OCI-LY1 (cell line): ENCODE results near the gene EFNA3.
A peak's percentile ranks its signal among the peaks of the same experiment; 100 is the strongest.

Experiments used
- H2AFZ ChIP-seq: fragments of 200-600 bp; sonication (generic), shearing (Covaris generic); 2 replicates; pipeline ENCODE4 v1.6.0; 2014; ENCODE audit warnings: antibody characterized with exemption, mild to moderate bottlenecking, low read length
- H3F3A ChIP-seq: fragments of 200-600 bp; sonication (generic), shearing (Covaris generic); 2 replicates; pipeline ENCODE4 v1.6.0; 2014; ENCODE audit warnings: mild to moderate bottlenecking, antibody characterized with exemption, low read length, moderate library complexity; ENCODE audit not compliant: insufficient read depth
- H3K27ac ChIP-seq: fragments of 200-600 bp; sonication (generic); 2 replicates; pipeline ENCODE4 v1.5.1; 2014; ENCODE audit warnings: low read length, mixed run types, mild to moderate bottlenecking, low read depth; ENCODE audit not compliant: poor library complexity, severe bottlenecking
- H3K27me3 ChIP-seq: fragments of 200-600 bp; sonication (generic); 2 replicates; pipeline ENCODE4 v1.6.0; 2014; ENCODE audit warnings: antibody characterized with exemption, mild to moderate bottlenecking, low read length, moderate library complexity; ENCODE audit not compliant: insufficient read depth
- H3K36me3 ChIP-seq: fragments of 200-600 bp; sonication (generic); 2 replicates; pipeline ENCODE4 v1.6.1; 2014; ENCODE audit warnings: mild to moderate bottlenecking, antibody characterized with exemption, low read length, moderate library complexity, mixed read lengths; ENCODE audit not compliant: insufficient read depth
- H3K4me1 ChIP-seq: fragments of 200-600 bp; sonication (generic); 2 replicates; pipeline ENCODE4 v1.5.1; 2014; ENCODE audit warnings: mild to moderate bottlenecking, low read length, moderate library complexity; ENCODE audit not compliant: insufficient read depth, severe bottlenecking
- H3K4me2 ChIP-seq: fragments of 200-600 bp; sonication (generic), shearing (Covaris generic); 2 replicates; pipeline ENCODE4 v1.6.1; 2014; ENCODE audit warnings: low read length
- H3K4me3 ChIP-seq: fragments of 200-600 bp; sonication (generic); 2 replicates; pipeline ENCODE4 v1.5.1; 2014; ENCODE audit warnings: low read length, low read depth, mild to moderate bottlenecking, mixed read lengths; ENCODE audit not compliant: poor library complexity, severe bottlenecking
- H3K79me2 ChIP-seq: fragments of 200-600 bp; shearing (Covaris generic); 2 replicates; pipeline ENCODE4 v1.6.1; 2016; ENCODE audit warnings: mixed run types, low read length, mixed read lengths; ENCODE audit not compliant: insufficient read depth
- H3K9ac ChIP-seq: fragments of 200-600 bp; sonication (generic), shearing (Covaris generic); 2 replicates; pipeline ENCODE4 v1.6.1; 2014; ENCODE audit warnings: mild to moderate bottlenecking, low read length, mixed read lengths
- H3K9me2 ChIP-seq: fragments of 200-600 bp; sonication (generic), shearing (Covaris generic); 2 replicates; pipeline ENCODE4 v1.6.1; 2014; ENCODE audit warnings: low read depth, mild to moderate bottlenecking, low read length, mixed read lengths
- H3K9me3 ChIP-seq: fragments of 200-600 bp; shearing (Covaris generic); 2 replicates; pipeline ENCODE4 v1.6.1; 2014; ENCODE audit warnings: low read length, mixed read lengths
- H4K20me1 ChIP-seq: fragments of 200-600 bp; sonication (generic), shearing (Covaris generic); 2 replicates; pipeline ENCODE4 v1.6.0; 2016; ENCODE audit warnings: mild to moderate bottlenecking, low read length; ENCODE audit not compliant: insufficient read depth
- EZH2 ChIP-seq: fragments of 200-600 bp; sonication (generic), shearing (Covaris generic); IDR thresholded peaks from 2 replicates; pipeline ENCODE4 v1.8.0; 2017; ENCODE audit warnings: borderline replicate concordance, mixed run types, mild to moderate bottlenecking, antibody characterized with exemption, low read length, moderate library complexity, mixed read lengths
- TF ChIP-seq, protein P1 (sequence below): fragments of 200-600 bp; sonication (generic), shearing (Covaris generic); IDR thresholded peaks from 2 replicates; pipeline ENCODE4 v1.5.1; 2017; ENCODE audit warnings: mild to moderate bottlenecking, antibody characterized with exemption, low read length, moderate library complexity, mixed read lengths

EFNA3 gene

DNA sequence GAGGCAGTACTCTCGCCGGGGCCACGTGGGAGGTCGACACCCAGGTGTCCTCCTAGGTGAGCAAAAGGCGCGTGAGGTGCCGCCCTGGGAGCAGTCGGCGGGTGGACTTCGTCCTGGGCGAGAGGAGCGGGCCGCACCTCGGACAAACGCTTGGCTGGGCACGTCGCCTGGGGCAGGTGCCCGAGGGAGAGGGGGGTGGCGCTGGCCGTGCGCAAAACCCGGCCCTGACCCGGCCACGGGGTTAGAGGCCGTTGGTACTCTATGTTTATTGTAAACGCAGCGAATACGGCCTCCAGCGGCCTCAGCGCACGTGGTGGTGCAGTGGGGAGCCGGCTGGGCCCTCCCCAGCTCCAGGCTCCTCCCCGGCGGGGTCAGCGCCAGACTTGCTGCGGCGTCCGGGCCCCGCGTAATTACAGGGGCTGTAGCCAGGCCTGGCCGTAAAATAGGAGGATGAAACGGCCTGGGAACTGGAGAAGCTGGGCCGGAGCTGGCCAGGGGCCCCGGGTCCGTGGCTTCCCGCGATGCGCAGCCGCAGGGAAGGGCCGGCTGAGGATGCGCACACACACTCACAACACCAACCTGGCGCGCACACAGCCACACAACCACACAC, 47.4 kb downstream of the EFNA3 start:
- no peaks in the 10 kb centered on the region for H3K79me2 ChIP-seq
- H3K9ac ChIP-seq: no peak overlapping the region
- H3K4me1 ChIP-seq: peaks cover 16% of the 10 kb centered on the region
- no peak overlapping the region for H3K27ac ChIP-seq
- 0 out of 2 replicates have a peak, but pooled peaks cover 8% of the 10 kb centered on the region for H3K27me3 ChIP-seq
- no peaks in the 10 kb centered on the region for H3K9me3 ChIP-seq
- no peaks in the 10 kb centered on the region for H3K36me3 ChIP-seq
- H3K4me2 ChIP-seq: no peak overlapping the region
- H3K4me3 ChIP-seq: no peak overlapping the region
- H3K9me2 ChIP-seq: no peaks in the 10 kb centered on the region
- no peaks in the 10 kb centered on the region for H3F3A ChIP-seq
- H4K20me1 ChIP-seq: no peaks in the 10 kb centered on the region
- no peak for TF ChIP-seq EZH2
- TF ChIP-seq, protein P1, sequence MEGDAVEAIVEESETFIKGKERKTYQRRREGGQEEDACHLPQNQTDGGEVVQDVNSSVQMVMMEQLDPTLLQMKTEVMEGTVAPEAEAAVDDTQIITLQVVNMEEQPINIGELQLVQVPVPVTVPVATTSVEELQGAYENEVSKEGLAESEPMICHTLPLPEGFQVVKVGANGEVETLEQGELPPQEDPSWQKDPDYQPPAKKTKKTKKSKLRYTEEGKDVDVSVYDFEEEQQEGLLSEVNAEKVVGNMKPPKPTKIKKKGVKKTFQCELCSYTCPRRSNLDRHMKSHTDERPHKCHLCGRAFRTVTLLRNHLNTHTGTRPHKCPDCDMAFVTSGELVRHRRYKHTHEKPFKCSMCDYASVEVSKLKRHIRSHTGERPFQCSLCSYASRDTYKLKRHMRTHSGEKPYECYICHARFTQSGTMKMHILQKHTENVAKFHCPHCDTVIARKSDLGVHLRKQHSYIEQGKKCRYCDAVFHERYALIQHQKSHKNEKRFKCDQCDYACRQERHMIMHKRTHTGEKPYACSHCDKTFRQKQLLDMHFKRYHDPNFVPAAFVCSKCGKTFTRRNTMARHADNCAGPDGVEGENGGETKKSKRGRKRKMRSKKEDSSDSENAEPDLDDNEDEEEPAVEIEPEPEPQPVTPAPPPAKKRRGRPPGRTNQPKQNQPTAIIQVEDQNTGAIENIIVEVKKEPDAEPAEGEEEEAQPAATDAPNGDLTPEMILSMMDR: no peak
- no peak overlapping the region for H2AFZ ChIP-seq

DNA sequence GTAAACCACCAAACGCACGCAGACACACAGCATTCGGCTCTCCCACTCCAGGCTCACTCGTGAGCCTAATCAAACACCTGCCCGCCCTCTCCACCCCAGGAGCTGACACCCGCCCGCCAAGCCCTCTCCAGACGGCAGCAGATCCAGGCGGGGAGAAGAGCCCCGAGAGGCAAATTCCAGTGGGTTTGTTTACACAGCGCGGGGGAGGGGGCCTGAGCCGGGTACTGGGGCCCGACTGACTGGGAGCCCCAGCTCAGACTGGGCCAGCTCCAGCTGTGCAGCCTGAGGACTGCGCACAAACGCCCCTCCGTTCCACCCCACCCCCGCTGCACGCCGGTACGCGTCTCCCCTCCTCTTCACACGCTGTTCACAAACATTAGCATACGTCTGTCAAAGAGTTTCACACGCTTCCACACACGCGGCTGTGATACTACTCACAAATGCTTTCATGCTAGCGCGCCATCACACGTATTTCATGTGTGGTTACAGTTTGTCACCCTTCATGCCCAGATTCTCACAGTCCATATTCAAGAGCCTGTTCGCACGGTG, 48.0 kb downstream of the EFNA3 start:
- Histone ChIP-seq H3K79me2 (no peaks in the 10 kb centered on the region), H3K9me3 (no peaks in the 10 kb centered on the region), H4K20me1 (no peaks in the 10 kb centered on the region), H3F3A (no peaks in the 10 kb centered on the region), H3K4me3 (peak overlapping the region; percentile 49), H3K9ac (no peak overlapping the region), H3K9me2 (no peaks in the 10 kb centered on the region), H3K4me1 (peaks cover 16% of the 10 kb centered on the region), H3K27me3 (0 out of 2 replicates have a peak, but pooled peaks cover 8% of the 10 kb centered on the region), H3K27ac (no peak overlapping the region), H3K36me3 (no peaks in the 10 kb centered on the region), H3K4me2 (peak overlapping the region; percentile 73), H2AFZ (no peak overlapping the region)
- TF ChIP-seq, protein P1: no peak
- TF ChIP-seq EZH2: no peak

DNA sequence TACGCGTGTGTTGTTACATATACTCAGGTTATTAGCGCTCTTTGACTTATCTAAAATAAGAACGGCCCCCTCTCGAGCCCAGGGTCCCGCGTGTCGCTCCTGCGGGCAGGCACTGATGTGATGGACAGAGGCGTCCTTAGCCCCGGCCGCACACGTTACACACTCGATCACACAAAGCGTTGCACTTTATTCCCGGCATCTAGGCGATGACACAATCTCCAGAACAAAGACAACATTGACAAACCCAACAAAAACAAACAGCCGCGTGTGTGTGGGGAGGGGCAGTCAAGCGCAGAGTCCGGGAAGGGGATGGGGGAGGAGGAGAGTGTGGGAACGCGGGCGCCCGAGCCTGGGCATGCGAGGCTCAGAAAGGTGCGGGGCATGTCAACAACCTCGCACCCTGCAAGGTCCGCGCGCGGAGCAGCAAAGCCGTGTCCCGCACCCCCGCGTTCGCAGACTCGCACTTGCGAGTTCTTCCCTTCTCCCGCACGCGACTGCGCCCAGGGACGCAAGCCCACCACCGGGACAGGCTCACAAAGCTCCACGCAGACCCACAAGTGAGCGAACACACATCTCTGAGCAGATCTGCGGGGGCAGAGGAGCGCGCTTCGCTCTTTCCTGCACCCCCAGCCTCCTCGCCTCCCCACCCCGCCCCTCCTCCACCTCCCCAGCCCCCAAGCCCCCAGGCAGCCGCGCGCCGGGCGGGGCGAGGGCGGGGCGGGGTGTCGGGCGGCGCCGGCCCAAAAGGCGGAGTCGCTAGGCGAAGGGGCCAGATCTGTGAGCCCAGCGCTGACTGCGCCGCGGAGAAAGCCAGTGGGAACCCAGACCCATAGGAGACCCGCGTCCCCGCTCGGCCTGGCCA, 48.7 kb downstream of the EFNA3 start, which contains the start of gene EFNA1:
Gene EFNA1 (plus strand): TSS at position 772 of the 862 bp plus-strand sequence. CDS start 102 bp downstream, outside the sequence.
- H3K9ac ChIP-seq: no peak within 1 kb of the TSS; the same call in 1 of the 2 replicates
- peaks cover 16% of the 10 kb centered on the region for H3K4me1 ChIP-seq
- no peaks in the 10 kb centered on the region for H4K20me1 ChIP-seq
- H3K27ac ChIP-seq: no peak within 1 kb of the TSS
- peak within 1 kb of the TSS; percentile 49 for H3K4me3 ChIP-seq
- H2AFZ ChIP-seq: no peak within 1 kb of the TSS
- no peaks in the 10 kb centered on the region for H3K9me3 ChIP-seq
- H3K9me2 ChIP-seq: no peaks in the 10 kb centered on the region
- H3K4me2 ChIP-seq: peak within 1 kb of the TSS; percentile 73
- no peaks in the 10 kb centered on the region for H3F3A ChIP-seq
- 0 out of 2 replicates have a peak, but pooled peaks cover 8% of the 10 kb centered on the region for H3K27me3 ChIP-seq
- no peaks in the 10 kb centered on the region for H3K36me3 ChIP-seq
- TF ChIP-seq EZH2: no peak
- TF ChIP-seq, protein P1: no peak
- H3K79me2 ChIP-seq: no peaks in the 10 kb centered on the region
